Astrocyte (in vitro differentiated cells and primary cell): ENCODE data around the gene MICALL1. TPM values are rescaled to one million over a fixed set of nuclear protein-coding genes. Genes with fewer than 3 reads are reported as not detected.

ENCODE experiments used
- DNase-seq: peaks from one replicate; pipeline ENCODE4 v3.0.0-alpha.2; 2010; ENCODE audit warnings: low read depth
- FAIRE-seq: peaks from 2 replicates; lab custom pipeline; 2011; peaks lifted over from hg19 to GRCh38; lab: Jason Lieb, UNC
- H2AFZ ChIP-seq: 2 replicates; pipeline ENCODE4 v1.6.0; 2012; ENCODE audit warnings: low read depth, low read length, inconsistent platforms
- H3K27ac ChIP-seq: 2 replicates; pipeline ENCODE4 v1.5.1; 2011; ENCODE audit warnings: low read depth, low read length, inconsistent platforms
- H3K27me3 ChIP-seq: 2 replicates; pipeline ENCODE4 v1.6.0; 2011; ENCODE audit warnings: low read length, inconsistent platforms; ENCODE audit not compliant: insufficient read depth
- H3K36me3 ChIP-seq: 2 replicates; pipeline ENCODE4 v1.5.1; 2011; ENCODE audit warnings: low read length, inconsistent platforms; ENCODE audit not compliant: insufficient read depth
- H3K4me1 ChIP-seq: 2 replicates; pipeline ENCODE4 v1.5.1; 2011; ENCODE audit warnings: low read length, inconsistent platforms; ENCODE audit not compliant: insufficient read depth
- H3K4me2 ChIP-seq: 2 replicates; pipeline ENCODE4 v1.6.0; 2012; ENCODE audit warnings: low read length, inconsistent platforms
- H3K4me3 ChIP-seq: 2 replicates; pipeline ENCODE4 v1.5.1; 2011; ENCODE audit warnings: low read depth, mild to moderate bottlenecking, low read length, inconsistent platforms; ENCODE audit not compliant: insufficient read depth
- H3K79me2 ChIP-seq: 2 replicates; pipeline ENCODE4 v1.6.0; 2012; ENCODE audit warnings: mild to moderate bottlenecking, low read length, inconsistent platforms; ENCODE audit not compliant: insufficient read depth
- H3K9ac ChIP-seq: 2 replicates; pipeline ENCODE4 v1.6.0; 2012; ENCODE audit warnings: mild to moderate bottlenecking, low read length, inconsistent platforms
- H3K9me3 ChIP-seq: 2 replicates; pipeline ENCODE4 v1.5.1; 2012; ENCODE audit warnings: low read depth, mild to moderate bottlenecking, low read length, inconsistent platforms; ENCODE audit not compliant: insufficient read depth
- H4K20me1 ChIP-seq: 2 replicates; pipeline ENCODE4 v1.6.0; 2012; ENCODE audit warnings: low read length, inconsistent platforms; ENCODE audit not compliant: insufficient read depth
- H3K27ac Mint-ChIP-seq: one replicate; pipeline ENCODE4 v1.8.0; 2021; ENCODE audit warnings: mild to moderate bottlenecking, mixed read lengths; ENCODE audit not compliant: unreplicated experiment
- H3K27me3 Mint-ChIP-seq: one replicate; pipeline ENCODE4 v1.8.0; 2021; ENCODE audit warnings: low read depth, mixed read lengths; ENCODE audit not compliant: unreplicated experiment
- H3K36me3 Mint-ChIP-seq: one replicate; pipeline ENCODE4 v1.8.0; 2021; ENCODE audit warnings: low read depth, mixed read lengths; ENCODE audit not compliant: unreplicated experiment
- H3K4me1 Mint-ChIP-seq: one replicate; pipeline ENCODE4 v1.8.0; 2021; ENCODE audit warnings: low read depth, mixed read lengths; ENCODE audit not compliant: unreplicated experiment
- H3K4me3 Mint-ChIP-seq: one replicate; pipeline ENCODE4 v1.8.0; 2021; ENCODE audit warnings: mild to moderate bottlenecking, moderate library complexity, mixed read lengths; ENCODE audit not compliant: unreplicated experiment
- H3K9me3 Mint-ChIP-seq: one replicate; pipeline ENCODE4 v1.8.0; 2021; ENCODE audit warnings: mild to moderate bottlenecking, mixed read lengths; ENCODE audit not compliant: unreplicated experiment
- CTCF ChIP-seq: IDR thresholded peaks from 2 replicates; pipeline ENCODE4 v1.5.1; 2011; ENCODE audit warnings: low read depth, mild to moderate bottlenecking, inconsistent platforms, low read length, moderate library complexity; ENCODE audit not compliant: insufficient read depth
- EZH2 ChIP-seq: IDR thresholded peaks from 2 replicates; pipeline ENCODE4 v1.6.1; 2012; ENCODE audit warnings: mild to moderate bottlenecking, low read length, inconsistent platforms; ENCODE audit not compliant: insufficient read depth
- total RNA-seq: library from RNA; stranded (reverse); gene quantifications from 2 replicates; pipeline ENCODE4 v1.2.1, GENCODE V29; 2021

MICALL1 gene
- total RNA-seq, 1 donor from 2014 or later: 131 TPM

- H3K9me3 Mint-ChIP-seq: no peaks in the 10 kb centered on the region
- no peak for TF ChIP-seq CTCF
- TF ChIP-seq EZH2: no peak
- no peak for DNase-seq
- Histone ChIP-seq H3K4me3 (no peak overlapping the region), H4K20me1 (peaks cover 21% of the 10 kb centered on the region), H3K27ac (no peak overlapping the region), H3K36me3 (peaks cover 10% of the 10 kb centered on the region), H2AFZ (no peak overlapping the region), H3K9me3 (no peaks in the 10 kb centered on the region), H3K4me1 (peaks cover 9% of the 10 kb centered on the region), H3K79me2 (no peaks in the 10 kb centered on the region), H3K27me3 (no peaks in the 10 kb centered on the region), H3K4me2 (no peak overlapping the region), H3K9ac (no peak overlapping the region)
- no peak overlapping the region for H3K4me3 Mint-ChIP-seq
- H3K27me3 Mint-ChIP-seq: no peaks in the 10 kb centered on the region
- H3K36me3 Mint-ChIP-seq: peaks cover 19% of the 10 kb centered on the region
- H3K4me1 Mint-ChIP-seq: peaks cover 24% of the 10 kb centered on the region
- H3K27ac Mint-ChIP-seq: no peak overlapping the region
- FAIRE-seq: no peak
Measured at GRCh38 chr22:37970864-37971263, 64.8 kb downstream of the MICALL1 start.

GRCh38 chr22:37971475-37972434, 65.7 kb downstream of the MICALL1 start:
- Histone ChIP-seq H3K9me3 (no peaks in the 10 kb centered on the region), H2AFZ (no peak overlapping the region), H3K27me3 (no peaks in the 10 kb centered on the region), H3K27ac (no peak overlapping the region), H3K4me3 (no peak overlapping the region), H3K4me2 (no peak overlapping the region), H3K4me1 (peaks cover 4% of the 10 kb centered on the region), H3K9ac (no peak overlapping the region), H4K20me1 (peaks cover 13% of the 10 kb centered on the region), H3K36me3 (peaks cover 10% of the 10 kb centered on the region), H3K79me2 (no peaks in the 10 kb centered on the region)
- peaks cover 20% of the 10 kb centered on the region for H3K4me1 Mint-ChIP-seq
- DNase-seq (no peak), FAIRE-seq (no peak)
- H3K9me3 Mint-ChIP-seq: no peaks in the 10 kb centered on the region
- peaks cover 22% of the 10 kb centered on the region for H3K36me3 Mint-ChIP-seq
- peak overlapping the region; percentile 50 for H3K4me3 Mint-ChIP-seq
- TF ChIP-seq EZH2 (no peak), CTCF (no peak)
- no peak overlapping the region for H3K27ac Mint-ChIP-seq
- H3K27me3 Mint-ChIP-seq: no peaks in the 10 kb centered on the region

- no peak overlapping the region for H2AFZ ChIP-seq
- no peak for TF ChIP-seq CTCF
- no peak for TF ChIP-seq EZH2
- H3K27me3 ChIP-seq: no peaks in the 10 kb centered on the region
- no peaks in the 10 kb centered on the region for H3K9me3 ChIP-seq
- H3K4me1 Mint-ChIP-seq: peaks cover 13% of the 10 kb centered on the region
- no peak overlapping the region for H3K27ac ChIP-seq
- FAIRE-seq (no peak), DNase-seq (no peak)
- H3K79me2 ChIP-seq: no peaks in the 10 kb centered on the region
- H3K4me2 ChIP-seq: no peak overlapping the region
- H3K36me3 ChIP-seq: peaks cover 8% of the 10 kb centered on the region
- H3K9ac ChIP-seq: no peak overlapping the region
- no peaks in the 10 kb centered on the region for H3K27me3 Mint-ChIP-seq
- H3K4me3 ChIP-seq: no peak overlapping the region
- H3K4me1 ChIP-seq: no peaks in the 10 kb centered on the region
- H4K20me1 ChIP-seq: peaks cover 6% of the 10 kb centered on the region
- H3K9me3 Mint-ChIP-seq: no peaks in the 10 kb centered on the region
- H3K4me3 Mint-ChIP-seq: no peak overlapping the region
- H3K27ac Mint-ChIP-seq: no peak overlapping the region
- peaks cover 17% of the 10 kb centered on the region for H3K36me3 Mint-ChIP-seq
Measured at GRCh38 chr22:37972527-37972926, 66.4 kb downstream of the MICALL1 start.
